A549 (cell line): ENCODE measurements around the gene PON2. TPM values are rescaled to one million over a fixed set of nuclear protein-coding genes. Genes with fewer than 3 reads are reported as not detected.
A peak's percentile ranks its signal among the peaks of the same experiment; 100 is the strongest.

Source experiments
- ATAC-seq, 2 experiments: fragments of 200-7000 bp in 1 of 2; fragments of >200 bp in 1 of 2; cut with Nextera tagmentation in 1 of 2; cut with Tn5 transposase in 1 of 2; 3 replicates each; pipeline versions ENCODE4 v1.8.0 to v1.9.1; 2018 to 2020; ENCODE audit warnings: mild to moderate bottlenecking in 1 of 2, moderate library complexity in 1 of 2
- CTCF ChIA-PET: fragments of 300-600 bp; sonication (Branson Sonifier 250); formaldehyde crosslinking; extraction: SDS; loops from one replicate; lab custom pipeline; 2021; ENCODE audit warnings: antibody characterized with exemption, inconsistent platforms; lab: Yijun Ruan, JAX
- POLR2A ChIA-PET: fragments of 350-600 bp; formaldehyde crosslinking; extraction: SDS; loops from one replicate; lab custom pipeline; 2021; ENCODE audit warnings: antibody characterized with exemption, inconsistent platforms; lab: Yijun Ruan, JAX
- DNase-seq, 2 experiments: peaks; one replicate each; pipeline versions ENCODE4 v3.0.0 to v3.0.0-alpha.2; 2011 to 2016; ENCODE audit warnings: low read depth in 1 of 2, low spot score in 1 of 2
- FAIRE-seq: peaks from 2 replicates; lab custom pipeline; 2011; peaks lifted over from hg19 to GRCh38; lab: Jason Lieb, UNC
- H3K27ac ChIP-seq, 2 experiments: fragments of >200 bp; sonication (Bioruptor Twin); formaldehyde crosslinking; 3 replicates each; pipeline ENCODE4 v1.5.1; 2016 to 2017
- H3K4me1 ChIP-seq: fragments of >200 bp; sonication (Bioruptor Twin); formaldehyde crosslinking; 3 replicates; pipeline ENCODE4 v1.6.1; 2016
- H3K4me2 ChIP-seq: fragments of >200 bp; sonication (Bioruptor Twin); formaldehyde crosslinking; 3 replicates; pipeline ENCODE4 v1.6.1; 2016
- H3K4me3 ChIP-seq: fragments of >200 bp; sonication (Bioruptor Twin); formaldehyde crosslinking; 3 replicates; pipeline ENCODE4 v1.5.1; 2016
- H3K9me3 ChIP-seq: fragments of >200 bp; sonication (Bioruptor Twin); formaldehyde crosslinking; 3 replicates; pipeline ENCODE4 v1.6.1; 2016
- BHLHE40 ChIP-seq: IDR thresholded peaks from 2 replicates; pipeline ENCODE4 v1.6.1; 2012; ENCODE audit warnings: low read depth, low read length, inconsistent platforms
- CBX8 ChIP-seq: fragments of 200-600 bp; sonication (generic); IDR thresholded peaks from 2 replicates; pipeline ENCODE4 v1.6.1; 2016
- CEBPB ChIP-seq, 2 experiments: fragments of >200 bp in 1 of 2; sonication (Bioruptor Twin) in 1 of 2; formaldehyde crosslinking in 1 of 2; IDR thresholded peaks; 2 replicates each; pipeline ENCODE4 v1.6.1; 2012 to 2016
- E2F6 ChIP-seq: IDR thresholded peaks from 2 replicates; pipeline ENCODE4 v1.6.1; 2012; ENCODE audit warnings: low read depth, borderline replicate concordance
- EHF ChIP-seq: fragments of 250-450 bp; sonication (Bioruptor Pico); IDR thresholded peaks from 2 replicates; pipeline ENCODE4 v1.5.0; 2020; ENCODE audit warnings: mild to moderate bottlenecking
- EHMT2 ChIP-seq: fragments of 200-600 bp; sonication (generic); IDR thresholded peaks from 2 replicates; pipeline ENCODE4 v1.6.1; 2016; ENCODE audit warnings: antibody characterized with exemption, low read depth, mild to moderate bottlenecking, moderate library complexity
- EP300 ChIP-seq, 2 experiments: fragments of >200 bp; sonication (Bioruptor Twin); formaldehyde crosslinking; IDR thresholded peaks; 2 replicates in 1 of 2; 3 replicates in 1 of 2; pipeline ENCODE4 v1.6.1; 2016 to 2017
- FOSL2 ChIP-seq, 2 experiments: fragments of 450-650 bp in 1 of 2; fragments of >200 bp in 1 of 2; sonication (Bioruptor Twin) in 1 of 2; formaldehyde crosslinking; IDR thresholded peaks; 2 replicates each; pipeline versions ENCODE4 v1.5.0 to v1.6.1; 2016 to 2020; ENCODE audit warnings: mild to moderate bottlenecking in 1 of 2, moderate library complexity in 1 of 2
- GATA3 ChIP-seq: IDR thresholded peaks from 2 replicates; pipeline ENCODE4 v1.6.1; 2012; ENCODE audit warnings: borderline replicate concordance
- HDAC2 ChIP-seq: fragments of 200-600 bp; sonication (generic); IDR thresholded peaks from 2 replicates; pipeline ENCODE4 v1.6.1; 2016
- HOXA7 ChIP-seq: fragments of 250-450 bp; sonication (Bioruptor Pico); IDR thresholded peaks from 2 replicates; pipeline ENCODE4 v1.5.0; 2020; ENCODE audit warnings: mild to moderate bottlenecking, moderate library complexity
- HOXB13 ChIP-seq: fragments of 250-450 bp; sonication (Bioruptor Pico); IDR thresholded peaks from 2 replicates; pipeline ENCODE4 v1.5.0; 2020; ENCODE audit warnings: low read depth, mild to moderate bottlenecking, moderate library complexity
- HOXB5 ChIP-seq: fragments of 250-450 bp; sonication (Bioruptor Pico); IDR thresholded peaks from 2 replicates; pipeline ENCODE4 v1.5.0; 2020; ENCODE audit warnings: mild to moderate bottlenecking, moderate library complexity
- JUN ChIP-seq, 2 experiments: fragments of >200 bp; sonication (Bioruptor Twin); formaldehyde crosslinking; IDR thresholded peaks; 2 replicates in 1 of 2; 3 replicates in 1 of 2; pipeline ENCODE4 v1.6.1; 2016 to 2017
- KDM5A ChIP-seq: fragments of 200-600 bp; sonication (generic); IDR thresholded peaks from 2 replicates; pipeline ENCODE4 v1.6.1; 2016; ENCODE audit warnings: antibody characterized with exemption, mild to moderate bottlenecking
- MYC ChIP-seq: IDR thresholded peaks from 2 replicates; pipeline ENCODE4 v1.6.1; 2012; ENCODE audit warnings: mild to moderate bottlenecking, inconsistent platforms, low read length, improper control_type of control experiment, borderline replicate concordance
- NFE2L2 ChIP-seq: fragments of 150-350 bp; conservative IDR thresholded peaks from 2 replicates; pipeline ENCODE4 v1.6.1; 2014; ENCODE audit warnings: low read length
- PHF8 ChIP-seq: fragments of 200-600 bp; sonication (generic); IDR thresholded peaks from 2 replicates; pipeline ENCODE4 v1.6.1; 2016; ENCODE audit warnings: low read depth, mild to moderate bottlenecking, antibody characterized with exemption, moderate library complexity, borderline replicate concordance
- POLR2A ChIP-seq: IDR thresholded peaks from 2 replicates; pipeline ENCODE4 v1.6.1; 2012; ENCODE audit warnings: mild to moderate bottlenecking, low read length
- POLR2AphosphoS2 ChIP-seq: conservative IDR thresholded peaks from 2 replicates; pipeline ENCODE4 v1.6.1; 2012; ENCODE audit warnings: low read length, improper control_type of control experiment, inconsistent platforms
- RCOR1 ChIP-seq: fragments of 150-350 bp; IDR thresholded peaks from 2 replicates; pipeline ENCODE4 v1.6.1; 2014; ENCODE audit warnings: antibody characterized with exemption, low read length, low read depth
- REST ChIP-seq: fragments of 200-600 bp; sonication (generic); IDR thresholded peaks from 2 replicates; pipeline ENCODE4 v1.6.1; 2016; ENCODE audit warnings: antibody characterized with exemption, mild to moderate bottlenecking, moderate library complexity
- RFX5 ChIP-seq: fragments of 450-650 bp; IDR thresholded peaks from 2 replicates; pipeline ENCODE4 v1.7.1; 2014; ENCODE audit warnings: antibody characterized with exemption, mild to moderate bottlenecking, moderate library complexity
- RNF2 ChIP-seq: fragments of 200-600 bp; sonication (generic); IDR thresholded peaks from 2 replicates; pipeline ENCODE4 v1.6.1; 2016; ENCODE audit warnings: low read depth, mild to moderate bottlenecking, antibody characterized with exemption, moderate library complexity, borderline replicate concordance
- TP53 ChIP-seq: fragments of 250-450 bp; sonication (Bioruptor Pico); IDR thresholded peaks from 2 replicates; pipeline ENCODE4 v1.5.0; 2021; ENCODE audit warnings: mild to moderate bottlenecking, moderate library complexity
- ZNF302 ChIP-seq: fragments of 250-450 bp; sonication (Bioruptor Pico); IDR thresholded peaks from 2 replicates; pipeline ENCODE4 v1.9.0; 2021; ENCODE audit warnings: inconsistent platforms, mild to moderate bottlenecking, moderate library complexity
- WGBS: methylation state at CpG from one replicate; pipeline ENCODE4 v1.1.6; 2017; ENCODE audit errors: missing lambda C conversion rate; 5-methylcytosine and 5-hydroxymethylcytosine counted together
- polyA minus RNA-seq: library from RNA; depleted of rRNA, polyadenylated mRNA; stranded (reverse); fragments of >200 nt; gene quantifications from 2 replicates; pipeline ENCODE4 v1.2.3, GENCODE V29; 2011; rRNA and poly(A)+ RNA removed
- polyA plus RNA-seq, 4 experiments: library from polyadenylated mRNA; depleted of rRNA in 3 of 4; stranded (reverse); fragments of >200 nt; fragmentation: RNase III in 1 of 4; extraction: RNeasy Plus Mini Kit Qiagen cat#74134 plus additional on column Dnase treatment in 1 of 4; gene quantifications; 2 replicates in 3 of 4; 3 replicates in 1 of 4; pipeline ENCODE4 v1.2.3, GENCODE V29; 2011 to 2017
- TF ChIP-seq, protein P1 (sequence below): fragments of >200 bp; sonication (Bioruptor Twin); formaldehyde crosslinking; IDR thresholded peaks from 2 replicates; pipeline ENCODE4 v1.6.1; 2016
- TF ChIP-seq, protein P2 (sequence below): IDR thresholded peaks from 2 replicates; pipeline ENCODE4 v1.6.1; 2012
- TF ChIP-seq, protein P3 (sequence below): fragments of 150-350 bp; IDR thresholded peaks from 2 replicates; pipeline ENCODE4 v1.6.1; 2014; ENCODE audit warnings: low read depth, mild to moderate bottlenecking, low read length
- TF ChIP-seq, protein P4 (sequence below): fragments of >200 bp; sonication (Bioruptor Twin); formaldehyde crosslinking; IDR thresholded peaks from 3 replicates; pipeline ENCODE4 v1.6.1; 2016
- TF ChIP-seq, protein P5 (sequence below): fragments of 450-650 bp; IDR thresholded peaks from 2 replicates; pipeline ENCODE4 v1.6.1; 2014; ENCODE audit warnings: antibody characterized with exemption

PON2 gene
- polyA plus RNA-seq (2011; rRNA removed) = 829 TPM in 2 replicates
- 164 and 181 TPM in 2 replicates for polyA plus RNA-seq (2012; cell fraction: cytosol; rRNA removed)
- polyA plus RNA-seq (2012; cell fraction: nucleus; rRNA removed) = 144 and 182 TPM in 2 replicates
- 325 to 395 TPM (median 381 TPM) in 3 replicates for polyA plus RNA-seq (2017; fragmentation: RNase III; extraction: RNeasy Plus Mini Kit Qiagen cat#74134 plus additional on column Dnase treatment)
- polyA minus RNA-seq = 137 and 147 TPM in 2 replicates

DNA sequence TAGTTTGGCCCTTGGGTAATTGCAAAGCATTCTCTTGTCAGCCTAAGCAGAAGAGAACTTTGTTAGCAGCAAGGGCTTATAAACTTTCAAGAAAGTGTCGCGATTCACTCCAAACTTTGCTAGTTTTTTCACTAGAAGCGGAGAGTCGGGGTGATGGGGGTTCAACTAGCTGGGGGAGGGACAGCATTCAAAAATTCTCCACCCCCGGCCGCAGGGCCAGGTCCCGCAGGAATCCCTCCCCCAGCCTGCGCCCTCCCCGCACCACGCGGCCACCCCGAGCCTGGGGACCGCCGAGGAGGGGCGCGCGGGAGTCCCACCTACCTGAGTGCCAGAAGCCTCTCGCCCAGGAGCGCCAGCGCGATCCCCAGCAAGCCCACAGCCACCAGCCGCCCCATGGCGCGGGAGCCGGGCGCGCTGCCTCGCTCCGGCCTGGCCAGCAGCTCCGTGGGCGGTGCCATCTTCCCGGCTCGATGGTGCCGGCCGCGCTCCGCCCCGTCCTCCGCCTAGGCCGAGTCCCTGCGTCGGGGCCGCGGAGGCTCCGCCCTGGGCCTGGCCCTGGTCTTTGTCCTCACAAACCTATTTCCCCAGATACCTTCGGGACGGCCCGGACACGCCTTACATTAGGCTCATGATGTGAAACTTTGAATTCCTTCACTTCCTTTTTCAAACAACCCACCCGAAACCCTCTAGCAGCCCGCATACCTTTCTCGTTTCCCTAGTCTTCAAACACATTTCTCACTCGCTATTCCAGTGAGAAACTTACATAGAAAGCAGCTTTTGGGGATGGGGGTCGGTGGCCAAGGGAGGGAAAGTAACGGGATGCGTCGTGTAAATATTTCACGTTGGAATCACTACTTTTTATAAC is at the start of gene PON2:
TSS of gene PON2 (minus strand) at position 472 of the 865 bp plus-strand sequence. CDS start at position 395, 77 bp downstream.
- H3K27ac ChIP-seq = peak within 1 kb of the TSS; percentile 96 to 98
- no peaks in the 10 kb centered on the region for H3K9me3 ChIP-seq
- CTCF ChIA-PET = interaction anchor here (0.7 to 3.5 kb wide), 12 partner anchors 9 to 255 kb away, joined by 3 to 32 read pairs (median 3); partner anchors contain the start of gene PON3
- no peak for FAIRE-seq
- WGBS = 1% methylated on average over 24 of the region's 58 CpGs
- H3K4me3 ChIP-seq = peak within 1 kb of the TSS; percentile 65
- DNase-seq = peak; percentile 79 to 97
- peaks cover 81% of the 10 kb centered on the region for H3K4me1 ChIP-seq
- POLR2A ChIA-PET = interaction anchor here (0.7 to 3.0 kb wide), 12 partner anchors 9 to 66 kb away, joined by 3 to 20 read pairs (median 5); partner anchors contain the start of gene PON3
- peak within 1 kb of the TSS; percentile 90 for H3K4me2 ChIP-seq
- peak; percentile 94 to 95 for ATAC-seq
- TF ChIP-seq HOXB5 (CRISPR knock-in tag) = peak; percentile 50; the same call in 1 of the 2 replicates
- 0 out of 2 replicates have a peak, but pooled peaks have one; percentile 14 for TF ChIP-seq TP53 (CRISPR knock-in tag)
- no peak for TF ChIP-seq RNF2
- no peak for TF ChIP-seq EHMT2
- TF ChIP-seq, protein P1, sequence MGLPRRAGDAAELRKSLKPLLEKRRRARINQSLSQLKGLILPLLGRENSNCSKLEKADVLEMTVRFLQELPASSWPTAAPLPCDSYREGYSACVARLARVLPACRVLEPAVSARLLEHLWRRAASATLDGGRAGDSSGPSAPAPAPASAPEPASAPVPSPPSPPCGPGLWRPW = no peak
- peak; percentile 86; the same call in 1 of the 2 replicates for TF ChIP-seq PHF8
- no peak for TF ChIP-seq NFE2L2
- no peak for TF ChIP-seq REST
- no peak for TF ChIP-seq FOSL2 (IDR thresholded peaks at IDR 0.05)
- TF ChIP-seq FOSL2 (CRISPR knock-in tag; IDR thresholded peaks at IDR 0.05) = peak; percentile 58
- peak; percentile 30; the same call in 1 of the 2 replicates for TF ChIP-seq GATA3
- 0 out of 2 replicates have a peak, but pooled peaks have one; percentile 30 for TF ChIP-seq HOXB13 (CRISPR knock-in tag)
- TF ChIP-seq JUN (IDR thresholded peaks at IDR 0.05) = peak; percentile 96 to 97
- TF ChIP-seq HOXA7 (CRISPR knock-in tag) = peak; percentile 51; the same call in 1 of the 2 replicates
- TF ChIP-seq RCOR1 = no peak
- peak; percentile 10 to 71; a peak in 2 of 5 replicates for TF ChIP-seq EP300 (IDR thresholded peaks at IDR 0.05)
- TF ChIP-seq, protein P2, sequence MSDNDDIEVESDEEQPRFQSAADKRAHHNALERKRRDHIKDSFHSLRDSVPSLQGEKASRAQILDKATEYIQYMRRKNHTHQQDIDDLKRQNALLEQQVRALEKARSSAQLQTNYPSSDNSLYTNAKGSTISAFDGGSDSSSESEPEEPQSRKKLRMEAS = peak; percentile 84
- no peak for TF ChIP-seq CBX8
- peak; percentile 80; the same call in 1 of the 2 replicates for TF ChIP-seq E2F6
- TF ChIP-seq, protein P3, sequence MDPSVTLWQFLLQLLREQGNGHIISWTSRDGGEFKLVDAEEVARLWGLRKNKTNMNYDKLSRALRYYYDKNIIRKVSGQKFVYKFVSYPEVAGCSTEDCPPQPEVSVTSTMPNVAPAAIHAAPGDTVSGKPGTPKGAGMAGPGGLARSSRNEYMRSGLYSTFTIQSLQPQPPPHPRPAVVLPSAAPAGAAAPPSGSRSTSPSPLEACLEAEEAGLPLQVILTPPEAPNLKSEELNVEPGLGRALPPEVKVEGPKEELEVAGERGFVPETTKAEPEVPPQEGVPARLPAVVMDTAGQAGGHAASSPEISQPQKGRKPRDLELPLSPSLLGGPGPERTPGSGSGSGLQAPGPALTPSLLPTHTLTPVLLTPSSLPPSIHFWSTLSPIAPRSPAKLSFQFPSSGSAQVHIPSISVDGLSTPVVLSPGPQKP = no peak
- TF ChIP-seq RFX5 = no peak
- TF ChIP-seq KDM5A = no peak
- no peak for TF ChIP-seq HDAC2
- TF ChIP-seq POLR2A = peak; percentile 88
- no peak for TF ChIP-seq ZNF302 (CRISPR knock-in tag)
- TF ChIP-seq POLR2AphosphoS2 = no peak
- TF ChIP-seq EHF (CRISPR knock-in tag) = 0 out of 2 replicates have a peak, but pooled peaks have one; percentile 23
- TF ChIP-seq BHLHE40 = no peak
- peak in 1 of 2 experiments; percentile 11; a peak in 1 of 4 replicates for TF ChIP-seq CEBPB (IDR thresholded peaks at IDR 0.05)
- TF ChIP-seq, protein P4, sequence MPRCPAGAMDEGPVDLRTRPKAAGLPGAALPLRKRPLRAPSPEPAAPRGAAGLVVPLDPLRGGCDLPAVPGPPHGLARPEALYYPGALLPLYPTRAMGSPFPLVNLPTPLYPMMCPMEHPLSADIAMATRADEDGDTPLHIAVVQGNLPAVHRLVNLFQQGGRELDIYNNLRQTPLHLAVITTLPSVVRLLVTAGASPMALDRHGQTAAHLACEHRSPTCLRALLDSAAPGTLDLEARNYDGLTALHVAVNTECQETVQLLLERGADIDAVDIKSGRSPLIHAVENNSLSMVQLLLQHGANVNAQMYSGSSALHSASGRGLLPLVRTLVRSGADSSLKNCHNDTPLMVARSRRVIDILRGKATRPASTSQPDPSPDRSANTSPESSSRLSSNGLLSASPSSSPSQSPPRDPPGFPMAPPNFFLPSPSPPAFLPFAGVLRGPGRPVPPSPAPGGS = peak; percentile 79; the same call in 1 of the 3 replicates
- TF ChIP-seq, protein P5, sequence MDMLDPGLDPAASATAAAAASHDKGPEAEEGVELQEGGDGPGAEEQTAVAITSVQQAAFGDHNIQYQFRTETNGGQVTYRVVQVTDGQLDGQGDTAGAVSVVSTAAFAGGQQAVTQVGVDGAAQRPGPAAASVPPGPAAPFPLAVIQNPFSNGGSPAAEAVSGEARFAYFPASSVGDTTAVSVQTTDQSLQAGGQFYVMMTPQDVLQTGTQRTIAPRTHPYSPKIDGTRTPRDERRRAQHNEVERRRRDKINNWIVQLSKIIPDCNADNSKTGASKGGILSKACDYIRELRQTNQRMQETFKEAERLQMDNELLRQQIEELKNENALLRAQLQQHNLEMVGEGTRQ = no peak
- peak; percentile 94 for TF ChIP-seq MYC
